ENCODE results near the gene MUC16.

Gene MUC16

DNA sequence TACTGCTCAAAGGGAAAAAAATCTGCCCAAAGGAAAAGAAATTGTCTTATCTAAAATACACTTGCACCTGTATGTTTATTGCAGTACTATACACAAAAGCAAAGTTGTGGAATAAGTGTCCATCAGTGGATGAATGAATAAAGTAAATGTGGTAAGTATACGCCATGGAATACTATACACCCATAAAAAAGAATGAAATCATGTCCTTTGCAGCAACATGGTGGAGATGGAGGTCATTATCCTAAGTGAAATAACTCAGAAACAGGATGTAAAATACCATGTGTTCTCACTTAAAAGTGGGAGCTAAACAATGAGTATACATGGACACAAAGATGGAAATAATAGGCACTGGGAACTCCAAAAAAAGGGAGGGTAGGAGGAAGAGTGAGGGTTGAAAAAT is 3.8 kb upstream of the MUC16 start:
- DNase-seq (ENCODE audit: low read depth, low spot score), result no peak
- H3K4me3 ChIP-seq (ENCODE audit: low read length), result no peak overlapping the region

DNA sequence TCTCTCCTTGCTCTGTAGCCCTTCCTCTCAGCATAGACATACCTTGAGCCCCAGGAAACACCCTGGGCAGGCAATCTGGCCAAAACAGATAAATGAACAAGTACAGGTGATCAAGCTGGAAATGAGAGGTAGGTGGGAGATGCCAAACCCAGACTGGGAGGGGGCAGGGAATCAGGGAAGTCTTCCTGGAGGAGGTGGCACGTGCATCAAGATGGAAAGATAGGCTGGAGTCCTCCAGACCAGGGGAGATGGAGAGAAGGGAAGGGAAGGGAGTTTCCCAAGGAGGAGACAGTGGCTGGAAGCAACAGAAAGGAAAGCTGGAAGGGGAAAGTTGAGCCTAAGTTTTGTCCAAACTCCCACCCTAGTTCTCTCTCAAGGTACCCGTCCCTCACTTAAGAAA is 1.7 kb upstream of the MUC16 start:
- no peak overlapping the region for H3K4me3 ChIP-seq (ENCODE audit: low read length)
- no peak for DNase-seq (ENCODE audit: low read depth, low spot score)

DNA sequence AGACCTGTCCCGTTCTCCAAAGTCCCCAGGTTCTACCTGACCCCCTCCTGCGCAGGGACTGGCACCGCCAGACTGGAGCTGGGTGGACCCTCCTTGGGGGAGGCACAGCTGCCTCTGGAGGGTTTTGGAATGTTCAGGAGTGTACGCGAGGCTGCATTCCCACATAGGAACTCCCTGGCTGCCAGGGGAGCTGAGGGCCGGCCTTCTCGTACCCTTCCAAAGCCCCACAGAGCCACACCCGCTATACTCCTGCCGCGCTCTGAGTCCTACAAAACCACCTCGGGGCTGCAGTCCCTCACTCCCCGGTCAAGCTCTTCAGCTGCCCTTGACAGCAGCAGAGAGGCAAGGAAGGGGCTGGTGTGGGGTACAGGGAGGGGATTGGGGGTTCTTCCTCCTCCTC is 484 bp upstream of the MUC16 start:
- no peak overlapping the region for H3K4me3 ChIP-seq (ENCODE audit: low read length)
- DNase-seq (ENCODE audit: low read depth, low spot score), result no peak

DNA sequence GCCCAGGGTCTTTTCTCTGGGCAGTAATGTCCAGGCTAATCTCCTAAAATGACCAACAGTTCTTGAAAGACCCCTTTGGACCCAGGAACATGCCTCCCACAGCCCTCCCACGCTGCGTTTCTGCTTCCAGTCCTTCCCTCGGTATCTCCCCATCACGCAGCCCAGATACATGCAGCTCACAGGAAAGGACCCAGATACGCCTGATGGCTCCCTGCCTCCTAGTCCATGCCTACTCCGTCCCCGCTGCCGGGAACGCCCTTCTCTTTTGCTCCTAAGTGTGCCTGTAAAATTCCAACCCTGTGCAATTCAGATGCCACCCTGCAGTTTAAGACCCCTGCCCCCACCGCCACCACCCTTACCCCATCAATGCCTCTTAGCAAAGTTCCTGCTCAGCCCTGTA is 778 bp downstream of the MUC16 start:
- no peak for DNase-seq (ENCODE audit: low read depth, low spot score)
- no peak overlapping the region for H3K4me3 ChIP-seq (ENCODE audit: low read length)

- DNase-seq (ENCODE audit: low read depth, low spot score), result no peak
These were observed 1.5 kb downstream of the MUC16 start for GRCh38 chr19:9008667-9009066.

GRCh38 chr19:9000933-9001332 is 9.3 kb downstream of the MUC16 start:
- no peak overlapping the region for H3K4me3 ChIP-seq (ENCODE audit: low read length)
- DNase-seq (ENCODE audit: low read depth, low spot score), result no peak

More at GRCh38 chr19:9008667-9009066, 1.5 kb downstream of the MUC16 start:
- H3K4me3 ChIP-seq (ENCODE audit: low read length), result no peak overlapping the region

- no peak overlapping the region for H3K4me3 ChIP-seq (ENCODE audit: low read length)
- DNase-seq (ENCODE audit: low read depth, low spot score), result peak; percentile 30
These were observed 22.0 kb downstream of the MUC16 start for GRCh38 chr19:8988204-8988603.

DNA sequence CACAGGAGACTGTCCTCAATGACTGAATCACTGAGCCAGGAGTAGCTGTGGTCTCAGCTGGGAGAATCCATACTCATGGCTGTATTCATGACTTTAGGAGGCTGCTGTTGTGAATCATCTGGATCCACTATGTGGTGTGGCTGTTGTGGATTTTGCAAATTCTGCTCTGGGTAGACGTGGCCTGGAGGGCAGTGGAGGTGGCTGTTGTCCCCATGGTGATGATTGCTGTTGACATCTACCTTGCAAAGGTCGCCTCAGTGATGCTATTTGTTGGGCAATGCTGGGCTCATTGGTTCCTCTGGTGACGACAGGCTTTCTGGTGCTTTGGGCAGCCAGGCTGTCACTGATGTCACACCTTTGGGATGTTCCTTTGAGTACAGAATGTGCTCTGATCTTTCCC is 23.9 kb downstream of the MUC16 start:
- H3K4me3 ChIP-seq (ENCODE audit: low read length), result no peak overlapping the region
- no peak for DNase-seq (ENCODE audit: low read depth, low spot score)

- DNase-seq (ENCODE audit: low read depth, low spot score), result peak; percentile 21
- H3K4me3 ChIP-seq (ENCODE audit: low read length), result no peak overlapping the region
These were observed 36.6 kb downstream of the MUC16 start for GRCh38 chr19:8973501-8974091.

DNA sequence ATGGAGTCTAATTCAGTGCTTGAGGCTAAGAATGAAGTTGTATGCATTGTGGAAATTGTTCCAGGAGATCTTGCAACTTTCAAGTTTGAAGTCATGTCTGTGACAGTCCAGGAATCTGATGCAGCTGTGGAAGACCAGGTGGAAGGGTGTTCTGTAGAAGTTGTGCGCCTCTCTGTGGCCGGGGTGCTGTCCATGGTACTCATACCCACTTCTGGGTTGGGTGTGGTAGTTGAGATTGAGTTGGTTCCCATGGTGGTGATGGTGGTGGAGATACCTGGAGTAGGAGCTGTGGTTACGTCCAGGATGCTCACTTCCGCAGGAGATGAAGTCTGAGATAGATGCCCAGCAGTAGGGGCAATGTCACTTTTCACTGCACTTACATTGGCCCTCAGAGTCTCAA is 44.3 kb downstream of the MUC16 start:
- DNase-seq (ENCODE audit: low read depth, low spot score), result peak; percentile 10

More for the DNA sequence above, 44.3 kb downstream of the MUC16 start:
- no peak overlapping the region for H3K4me3 ChIP-seq (ENCODE audit: low read length)

Data from Jurkat, Clone E6-1 (cell line).